A673 (cell line): ENCODE measurements around the gene BICD1. TPM values are rescaled to one million over a fixed set of nuclear protein-coding genes. Genes with fewer than 3 reads are reported as not detected.

Experiments
- BruUV-seq: library from RNA; stranded (reverse); fragments of 400-500 nt; replicated peaks from 2 replicates; lab custom pipeline; 2021; lab: Mats Ljungman, UMichigan
- CTCF ChIA-PET: fragments of 300-600 bp; sonication (Branson Sonifier 250); formaldehyde crosslinking; loops from one replicate; lab custom pipeline; 2022; ENCODE audit warnings: antibody characterized with exemption; lab: Charles Lee
- POLR2A ChIA-PET: fragments of 300-600 bp; sonication (Branson Sonifier 250); formaldehyde crosslinking; loops from one replicate; lab custom pipeline; 2022; ENCODE audit warnings: antibody characterized with exemption; ENCODE audit not compliant: low non-redundant PET; lab: Charles Lee
- DNase-seq: peaks from one replicate; pipeline ENCODE4 v3.0.0-alpha.2; 2015; ENCODE audit warnings: low spot score
- H3K27ac ChIP-seq: fragments of 200-600 bp; sonication (generic); 2 replicates; pipeline ENCODE4 v1.5.1; 2016; ENCODE audit warnings: mixed run types, low read depth, mild to moderate bottlenecking, mixed read lengths, antibody characterized with exemption, low read length; ENCODE audit not compliant: poor library complexity, severe bottlenecking
- H3K27me3 ChIP-seq: fragments of 200-600 bp; sonication (generic); replicated peaks from 2 replicates; pipeline ENCODE4 v1.6.1; 2017; ENCODE audit warnings: mixed run types, low read depth, mild to moderate bottlenecking, mixed read lengths, antibody characterized with exemption, low read length; ENCODE audit not compliant: insufficient read depth, poor library complexity
- H3K36me3 ChIP-seq: fragments of 200-600 bp; sonication (generic); 2 replicates; pipeline ENCODE4 v1.6.1; 2016; ENCODE audit warnings: mixed run types, mild to moderate bottlenecking, mixed read lengths, antibody characterized with exemption, low read length; ENCODE audit not compliant: insufficient read depth, poor library complexity, severe bottlenecking
- H3K4me1 ChIP-seq: fragments of 200-600 bp; sonication (generic); 2 replicates; pipeline ENCODE4 v1.6.1; 2017; ENCODE audit warnings: mixed run types, mild to moderate bottlenecking, mixed read lengths, antibody characterized with exemption, low read length; ENCODE audit not compliant: insufficient read depth, poor library complexity, severe bottlenecking
- H3K4me3 ChIP-seq: fragments of 200-600 bp; sonication (generic); 2 replicates; pipeline ENCODE4 v1.5.1; 2016; ENCODE audit warnings: low read depth, mixed run types, mild to moderate bottlenecking, mixed read lengths, low read length; ENCODE audit not compliant: poor library complexity, severe bottlenecking
- H3K9me3 ChIP-seq: fragments of 200-600 bp; sonication (generic); 2 replicates; pipeline ENCODE4 v1.6.1; 2016; ENCODE audit warnings: mixed run types, low read depth, mild to moderate bottlenecking, mixed read lengths, antibody characterized with exemption, low read length; ENCODE audit not compliant: poor library complexity, severe bottlenecking
- EZH2 ChIP-seq: fragments of 200-600 bp; sonication (generic); IDR thresholded peaks from 2 replicates; pipeline ENCODE4 v1.6.1; 2017; ENCODE audit warnings: borderline replicate concordance, low read depth, mild to moderate bottlenecking, mixed read lengths, antibody characterized with exemption, low read length; ENCODE audit not compliant: poor library complexity, severe bottlenecking
- intact Hi-C: fragments of 100-400 bp; cut with micrococcal nuclease; formaldehyde crosslinking; loops from one replicate; pipeline ENCODE4 v1.10.0; 2022; ENCODE audit not compliant: unreplicated experiment
- total RNA-seq: library from RNA; stranded (reverse); gene quantifications from 2 replicates; pipeline ENCODE4 v1.2.3, GENCODE V29; 2021
- TF ChIP-seq, protein P1 (sequence below): fragments of 300-800, 200-600 bp; sonication (generic); conservative IDR thresholded peaks from 2 replicates; pipeline ENCODE4 v1.5.1; 2017; ENCODE audit warnings: low read depth, mild to moderate bottlenecking, antibody characterized with exemption, low read length, moderate library complexity, mixed read lengths

The BICD1 gene
- total RNA-seq, 1 experiment from 2014 or later = 50.2 TPM

DNA sequence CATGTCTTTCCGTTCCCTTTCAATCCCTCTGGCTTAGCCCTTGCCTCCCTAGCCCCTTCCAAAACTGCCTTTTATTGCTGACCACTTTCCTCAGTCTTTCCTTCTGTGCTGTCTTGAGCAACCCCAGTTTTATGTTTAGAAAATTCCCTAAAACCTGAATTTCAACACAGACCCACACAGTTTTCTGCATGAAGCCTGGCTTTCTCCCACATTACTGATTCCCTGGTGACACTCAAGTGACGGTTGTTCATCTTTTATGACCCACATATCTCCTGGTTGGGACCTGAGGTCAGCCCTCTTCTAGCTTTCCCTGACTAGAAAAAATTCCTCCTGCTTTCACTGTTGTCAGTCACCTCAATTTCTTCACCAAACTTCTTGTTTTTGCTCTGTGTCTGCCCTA lies 313.7 kb downstream of the BICD1 start:
- POLR2A ChIA-PET = no interaction called here
- no TSS peak for BruUV-seq
- CTCF ChIA-PET = no interaction called here

GRCh38 chr12:32423559-32423958 lies 316.9 kb downstream of the BICD1 start:
- H3K27ac ChIP-seq = no peak overlapping the region

More for the DNA sequence above, 313.7 kb downstream of the BICD1 start:
- Histone ChIP-seq H3K27ac (no peak overlapping the region), H3K4me1 (peaks cover 7% of the 10 kb centered on the region), H3K9me3 (no peaks in the 10 kb centered on the region), H3K27me3 (no peaks in the 10 kb centered on the region), H3K36me3 (no peaks in the 10 kb centered on the region), H3K4me3 (no peak overlapping the region)
- TF ChIP-seq, protein P1, sequence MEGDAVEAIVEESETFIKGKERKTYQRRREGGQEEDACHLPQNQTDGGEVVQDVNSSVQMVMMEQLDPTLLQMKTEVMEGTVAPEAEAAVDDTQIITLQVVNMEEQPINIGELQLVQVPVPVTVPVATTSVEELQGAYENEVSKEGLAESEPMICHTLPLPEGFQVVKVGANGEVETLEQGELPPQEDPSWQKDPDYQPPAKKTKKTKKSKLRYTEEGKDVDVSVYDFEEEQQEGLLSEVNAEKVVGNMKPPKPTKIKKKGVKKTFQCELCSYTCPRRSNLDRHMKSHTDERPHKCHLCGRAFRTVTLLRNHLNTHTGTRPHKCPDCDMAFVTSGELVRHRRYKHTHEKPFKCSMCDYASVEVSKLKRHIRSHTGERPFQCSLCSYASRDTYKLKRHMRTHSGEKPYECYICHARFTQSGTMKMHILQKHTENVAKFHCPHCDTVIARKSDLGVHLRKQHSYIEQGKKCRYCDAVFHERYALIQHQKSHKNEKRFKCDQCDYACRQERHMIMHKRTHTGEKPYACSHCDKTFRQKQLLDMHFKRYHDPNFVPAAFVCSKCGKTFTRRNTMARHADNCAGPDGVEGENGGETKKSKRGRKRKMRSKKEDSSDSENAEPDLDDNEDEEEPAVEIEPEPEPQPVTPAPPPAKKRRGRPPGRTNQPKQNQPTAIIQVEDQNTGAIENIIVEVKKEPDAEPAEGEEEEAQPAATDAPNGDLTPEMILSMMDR = no peak
- no peak for TF ChIP-seq EZH2
- intact Hi-C loops = no loop called here
- DNase-seq = no peak

DNA sequence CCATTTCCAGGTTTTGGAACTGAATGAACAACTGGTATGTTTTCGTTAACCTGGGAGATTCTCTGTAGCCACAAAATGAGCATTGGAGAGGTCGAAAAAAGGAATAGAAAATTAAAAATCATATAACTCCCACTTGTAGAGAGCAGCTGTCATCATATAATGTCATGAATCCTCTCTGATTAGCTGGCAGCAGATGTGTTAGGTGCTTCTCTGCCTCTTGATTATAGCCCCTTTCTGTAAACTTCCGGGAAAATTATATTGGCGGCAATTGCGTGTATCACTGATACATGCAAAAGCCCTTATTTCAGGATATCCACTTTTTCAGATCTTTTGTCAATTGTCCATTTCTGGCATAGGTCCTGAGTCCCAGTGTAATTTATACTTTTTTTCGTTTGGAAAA lies 324.4 kb downstream of the BICD1 start:
- no peak for TF ChIP-seq EZH2
- TF ChIP-seq, protein P1 = no peak
- no TSS peak for BruUV-seq
- Histone ChIP-seq H3K4me1 (no peaks in the 10 kb centered on the region), H3K9me3 (no peaks in the 10 kb centered on the region), H3K27ac (no peak overlapping the region), H3K4me3 (no peak overlapping the region), H3K27me3 (no peaks in the 10 kb centered on the region), H3K36me3 (no peaks in the 10 kb centered on the region)
- intact Hi-C loops = no loop called here
- ChIA-PET CTCF (no interaction called here), POLR2A (no interaction called here)
- no peak for DNase-seq

More at GRCh38 chr12:32423559-32423958, 316.9 kb downstream of the BICD1 start:
- Histone ChIP-seq H3K4me1 (peaks cover 7% of the 10 kb centered on the region), H3K9me3 (no peaks in the 10 kb centered on the region), H3K27me3 (no peaks in the 10 kb centered on the region), H3K36me3 (no peaks in the 10 kb centered on the region), H3K4me3 (no peak overlapping the region)
- CTCF ChIA-PET = interaction anchor here (0.7 kb wide), 1 partner anchor 79 kb away, joined by 5 read pairs; no protein-coding TSS in a partner anchor
- TF ChIP-seq, protein P1 = no peak
- TF ChIP-seq EZH2 = no peak
- DNase-seq = no peak
- no TSS peak for BruUV-seq
- intact Hi-C loops = no loop called here
- POLR2A ChIA-PET = no interaction called here

Other genes starting within 250 kb of the BICD1 start
- 48.2 and 63.7 TPM in 2 replicates for gene RESF1, start 147.4 kb upstream of the BICD1 start, total RNA-seq